HuH-7 (cell line): ENCODE data around the gene RNF126.
"Not testable (repeated sequence)": the region's sequence is repeated elsewhere in the genome, so short reads cannot be mapped to it uniquely, and the experiment has no call there.

Experiments
- DNase-seq: peaks from one replicate; pipeline ENCODE4 v3.0.0; 2011; ENCODE audit warnings: low spot score

RNF126 gene

DNA sequence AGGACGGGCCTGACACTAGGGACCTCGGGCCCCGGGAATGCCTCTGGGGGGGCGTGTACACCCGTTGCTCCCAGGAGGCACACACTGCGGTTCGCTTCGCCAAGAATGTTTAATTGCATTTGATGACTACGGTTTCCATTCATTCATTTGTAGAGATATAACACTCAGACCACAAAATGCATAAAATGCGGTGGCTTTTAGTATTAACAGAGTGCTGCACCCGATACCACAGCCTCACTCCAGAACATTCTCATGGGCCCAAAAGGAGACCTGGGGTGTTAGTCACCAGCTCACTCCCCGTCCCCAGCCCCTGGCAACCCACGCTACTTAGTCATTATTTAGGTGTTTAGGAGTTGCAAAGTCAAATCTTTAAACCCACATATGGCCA lies 51.5 kb downstream of the RNF126 start:
- no peak for DNase-seq

- no peak for DNase-seq
Observed at GRCh38 chr19:610801-611480, 52.1 kb downstream of the RNF126 start.

- no peak for DNase-seq
Observed at GRCh38 chr19:610071-610800, 52.8 kb downstream of the RNF126 start.

DNA sequence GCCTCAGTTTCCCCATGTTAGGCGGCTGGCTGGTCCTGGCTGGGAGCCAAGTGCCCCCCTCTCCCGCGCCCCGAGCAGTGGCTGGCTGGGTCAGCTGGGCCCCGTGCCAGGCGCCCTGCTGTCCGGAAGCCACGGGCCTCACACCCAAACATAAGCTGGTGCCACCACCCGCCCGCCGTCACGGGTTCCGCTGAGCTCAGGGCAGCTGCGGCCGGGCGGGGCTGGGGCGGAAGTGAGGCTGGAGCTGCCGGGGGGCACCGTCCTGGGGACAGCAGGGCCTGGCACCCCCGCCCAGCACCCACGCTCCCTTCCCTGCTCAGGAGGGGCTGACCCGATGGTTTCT lies 54.0 kb downstream of the RNF126 start:
- no peak for DNase-seq

DNA sequence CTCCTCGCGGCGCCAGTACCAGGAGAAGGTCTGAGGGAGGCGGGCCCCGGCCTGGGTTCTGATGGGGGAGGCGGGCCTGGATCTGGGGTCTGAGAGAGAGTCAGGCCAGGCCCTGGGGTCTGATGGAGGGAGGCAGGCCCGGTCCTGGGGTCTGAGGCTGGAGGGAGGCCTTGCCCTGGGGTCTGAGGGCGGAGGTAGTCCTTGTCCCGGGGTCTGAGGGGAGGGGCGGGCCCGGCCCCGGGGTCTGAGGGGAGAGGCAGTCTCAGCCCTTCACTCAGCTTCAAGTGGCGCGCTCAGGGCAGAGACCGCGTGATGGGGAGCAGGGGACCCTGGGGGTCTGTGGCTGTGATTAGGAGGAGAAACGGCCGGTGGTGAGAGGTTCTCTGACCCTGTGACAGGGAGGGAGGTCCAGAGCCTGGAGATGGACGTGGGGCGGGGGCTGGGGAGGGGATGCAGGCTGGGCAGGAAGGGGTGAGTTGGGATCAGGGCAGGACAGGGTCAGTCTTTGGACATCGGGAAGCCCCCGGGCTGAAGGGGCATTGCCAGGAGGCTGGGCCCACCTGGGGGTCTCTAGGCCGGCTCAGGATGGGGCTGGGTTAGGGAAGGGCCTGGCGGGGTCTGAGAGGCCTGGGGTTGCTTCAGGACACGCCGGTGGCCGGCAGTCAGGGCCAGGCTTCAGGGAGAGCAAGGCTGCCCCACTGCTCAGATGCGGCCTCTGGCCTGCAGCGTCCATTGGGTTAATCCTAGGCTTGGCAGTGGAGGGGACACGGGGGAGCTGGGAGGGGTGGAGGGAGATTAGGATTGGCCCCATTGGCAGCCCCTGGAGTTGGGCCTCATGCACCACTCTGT lies 54.6 kb downstream of the RNF126 start:
- no peak for DNase-seq

DNA sequence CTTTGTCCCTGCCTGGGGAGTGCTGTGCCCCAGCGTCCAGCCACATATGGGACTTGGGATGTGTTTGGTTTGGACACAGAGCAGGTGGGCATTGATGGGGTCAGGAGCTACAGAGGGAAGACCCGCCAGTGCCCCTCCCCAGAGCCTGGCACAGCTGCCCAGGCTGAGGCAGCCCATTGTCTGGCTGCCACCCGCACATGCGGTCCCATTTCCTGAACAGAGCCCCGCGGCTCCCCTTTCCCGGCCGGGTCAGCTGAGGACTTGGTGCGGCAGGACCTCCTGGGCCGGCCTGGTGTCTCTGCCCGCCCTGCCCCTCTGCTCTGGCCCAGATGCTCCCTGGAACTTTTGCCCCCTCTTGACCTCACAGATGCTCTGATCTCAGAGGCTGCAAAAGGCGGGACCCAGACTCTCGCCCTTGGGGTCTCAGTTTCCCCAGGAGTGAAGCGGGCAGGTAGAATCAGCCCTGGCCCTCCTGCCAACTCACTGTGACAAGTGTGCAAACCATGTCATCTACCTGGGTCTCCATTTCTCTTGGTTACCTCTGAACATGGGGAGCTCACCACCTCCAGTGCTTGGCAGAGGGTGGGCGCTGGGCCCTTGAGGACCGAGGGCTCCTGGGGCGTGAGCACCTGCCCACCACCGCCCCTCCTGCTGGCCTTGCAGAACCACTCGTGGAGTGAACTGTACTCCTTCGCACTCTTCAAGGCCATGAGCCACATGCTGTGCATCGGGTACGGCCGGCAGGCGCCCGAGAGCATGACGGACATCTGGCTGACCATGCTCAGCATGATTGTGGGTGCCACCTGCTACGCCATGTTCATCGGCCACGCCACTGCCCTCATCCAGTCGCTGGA lies 55.5 kb downstream of the RNF126 start:
- no peak for DNase-seq

DNA sequence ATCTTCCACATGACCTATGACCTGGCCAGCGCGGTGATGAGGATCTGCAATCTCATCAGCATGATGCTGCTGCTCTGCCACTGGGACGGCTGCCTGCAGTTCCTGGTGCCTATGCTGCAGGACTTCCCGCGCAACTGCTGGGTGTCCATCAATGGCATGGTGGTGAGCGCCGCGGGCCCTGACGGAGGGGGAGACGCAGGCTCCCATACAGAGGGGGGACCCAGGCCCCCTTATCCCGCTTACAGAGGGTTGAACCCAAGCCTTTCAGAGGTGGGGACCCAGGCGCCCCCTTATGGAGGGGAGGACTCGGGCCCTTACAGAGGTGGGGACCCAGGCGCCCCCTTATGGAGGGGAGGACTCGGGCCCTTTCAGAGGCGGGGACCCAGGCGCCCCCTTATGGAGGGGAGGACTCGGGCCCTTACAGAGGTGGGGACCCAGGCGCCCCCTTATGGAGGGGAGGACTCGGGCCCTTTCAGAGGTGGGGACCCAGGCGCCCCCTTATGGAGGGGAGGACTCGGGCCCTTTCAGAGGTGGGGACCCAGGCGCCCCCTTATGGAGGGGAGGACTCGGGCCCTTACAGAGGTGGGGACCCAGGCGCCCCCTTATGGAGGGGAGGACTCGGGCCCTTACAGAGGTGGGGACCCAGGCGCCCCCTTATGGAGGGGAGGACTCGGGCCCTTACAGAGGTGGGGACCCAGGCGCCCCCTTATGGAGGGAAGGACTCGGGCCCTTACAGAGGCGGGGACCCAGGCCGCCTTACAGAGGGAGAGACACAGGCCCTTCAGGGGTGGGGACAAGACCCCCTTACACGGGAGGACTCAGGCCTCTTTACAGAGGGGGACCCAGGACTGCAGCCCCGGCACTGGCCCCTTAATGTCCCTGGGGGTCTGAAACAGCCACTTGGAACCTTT lies 57.7 kb downstream of the RNF126 start:
- DNase-seq, result not testable (repeated sequence)

DNA sequence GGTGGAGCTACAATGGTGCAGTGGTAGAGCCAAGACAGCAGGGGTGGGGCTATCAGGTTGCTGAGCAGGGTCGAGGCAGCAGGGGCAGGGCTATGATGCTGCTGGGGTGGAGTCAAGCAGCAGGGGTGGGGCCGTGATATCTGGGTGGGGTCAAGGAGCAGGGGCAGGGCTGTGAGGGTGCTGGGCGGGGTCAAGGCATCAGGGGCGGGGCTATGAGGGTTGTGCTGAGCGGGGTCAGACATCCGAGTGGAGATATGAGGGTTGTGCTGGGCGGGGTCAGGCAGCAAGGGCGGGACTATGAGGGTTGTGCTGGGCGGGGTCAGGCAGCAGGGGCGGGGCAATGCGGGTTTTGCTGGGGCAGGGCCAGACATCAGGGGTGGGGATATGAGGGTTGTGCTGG lies 58.7 kb downstream of the RNF126 start:
- no peak for DNase-seq

DNA sequence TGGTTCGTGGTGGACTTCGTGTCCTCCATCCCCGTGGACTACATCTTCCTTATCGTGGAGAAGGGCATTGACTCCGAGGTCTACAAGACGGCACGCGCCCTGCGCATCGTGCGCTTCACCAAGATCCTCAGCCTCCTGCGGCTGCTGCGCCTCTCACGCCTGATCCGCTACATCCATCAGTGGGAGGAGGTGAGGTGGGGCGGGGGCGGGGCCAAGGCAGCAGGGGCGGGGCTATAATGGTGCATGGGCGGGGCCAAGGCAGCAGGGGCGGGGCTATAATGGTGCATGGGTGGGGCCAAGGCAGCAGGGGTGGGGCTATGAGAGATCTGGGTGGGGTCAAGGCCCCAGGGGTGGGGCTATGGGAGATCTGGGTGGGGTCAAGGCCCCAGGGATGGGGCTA lies 59.2 kb downstream of the RNF126 start:
- not testable (repeated sequence) for DNase-seq

DNA sequence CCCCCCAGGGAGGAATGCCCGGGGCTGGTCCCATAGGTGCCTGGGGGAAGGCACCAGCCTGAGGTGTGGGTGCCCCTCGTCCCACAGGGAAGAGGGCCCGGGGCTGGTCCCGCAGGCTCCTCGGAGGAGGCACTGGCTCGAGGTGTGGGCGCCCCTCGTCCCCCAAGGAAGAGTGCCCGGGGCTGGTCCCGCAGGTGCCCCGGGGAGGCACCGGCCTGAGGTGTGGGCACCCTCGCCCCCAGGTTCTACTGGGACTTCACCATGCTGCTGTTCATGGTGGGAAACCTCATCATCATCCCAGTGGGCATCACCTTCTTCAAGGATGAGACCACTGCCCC lies 59.7 kb downstream of the RNF126 start:
- not testable (repeated sequence) for DNase-seq

- no peak for DNase-seq
Observed at GRCh38 chr19:602391-603301, 60.4 kb downstream of the RNF126 start.

GRCh38 chr19:601790-602189 lies 61.2 kb downstream of the RNF126 start:
- no peak for DNase-seq

DNA sequence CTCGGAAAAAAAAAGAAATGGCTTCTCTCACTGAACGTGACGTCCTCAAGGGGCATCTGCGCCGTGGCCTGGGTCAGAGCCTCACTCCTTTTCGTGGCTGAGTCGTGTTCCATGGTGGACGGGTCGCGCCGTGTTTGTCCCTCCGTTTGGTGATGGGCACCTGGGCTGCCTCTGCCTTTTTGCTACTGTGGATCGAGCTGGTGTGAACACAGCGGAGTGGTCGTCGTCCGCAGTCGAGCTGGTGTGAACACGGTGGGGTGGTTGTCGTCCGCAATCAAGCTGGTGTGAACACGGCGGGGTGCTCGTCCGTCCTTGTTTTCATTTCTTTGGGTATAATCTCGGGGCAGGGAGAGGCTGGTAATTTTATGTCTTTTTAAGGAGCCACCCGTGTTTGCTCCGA lies 61.7 kb downstream of the RNF126 start:
- no peak for DNase-seq
